IMR-90 (cell line): ENCODE results near the gene EFS. TPM values are rescaled to one million over a fixed set of nuclear protein-coding genes. Genes with fewer than 3 reads are reported as not detected.

Experiments used
- ATAC-seq: fragments of 200-7000 bp; cut with Tn5 transposase; 2 replicates; pipeline ENCODE4 v1.9.1; 2020; ENCODE audit warnings: low read depth, mild to moderate bottlenecking, moderate library complexity
- BruUV-seq: library from RNA; stranded (reverse); fragments of 400-500 nt; replicated peaks from 2 replicates; lab custom pipeline; 2021; lab: Mats Ljungman, UMichigan
- CTCF ChIA-PET: fragments of 300-600 bp; formaldehyde crosslinking; extraction: SDS; loops from one replicate; lab custom pipeline; 2021; ENCODE audit warnings: antibody characterized with exemption; lab: Yijun Ruan, JAX
- POLR2A ChIA-PET: fragments of 300-600 bp; sonication (Branson Sonifier 250); formaldehyde crosslinking; loops from one replicate; lab custom pipeline; 2022; ENCODE audit warnings: antibody characterized with exemption; ENCODE audit not compliant: unreplicated experiment; lab: Charles Lee
- DNase-seq: peaks from one replicate; pipeline ENCODE4 v3.0.0; 2013
- H2AFZ ChIP-seq: replicated peaks from 2 replicates; pipeline ENCODE3; 2013; ENCODE audit warnings: low read length, mild to moderate bottlenecking; ENCODE audit not compliant: poor library complexity
- H2AK5ac ChIP-seq: 2 replicates; pipeline ENCODE4 v1.6.1; 2013; ENCODE audit warnings: low read depth, low read length, inconsistent platforms
- H2AK9ac ChIP-seq: replicated peaks from 2 replicates; pipeline ENCODE3; 2013; ENCODE audit warnings: mild to moderate bottlenecking, low read depth, low read length, moderate library complexity; ENCODE audit not compliant: poor library complexity
- H2BK120ac ChIP-seq: 2 replicates; pipeline ENCODE4 v1.6.1; 2013; ENCODE audit warnings: low read depth, low read length, inconsistent platforms
- H2BK15ac ChIP-seq: 3 replicates; pipeline ENCODE4 v1.6.1; 2013; ENCODE audit warnings: low read depth, low read length, inconsistent platforms
- H2BK20ac ChIP-seq: 2 replicates; pipeline ENCODE4 v1.6.1; 2013; ENCODE audit warnings: low read depth, mild to moderate bottlenecking, inconsistent platforms, low read length, moderate library complexity
- H2BK5ac ChIP-seq: 2 replicates; pipeline ENCODE4 v1.6.1; 2013; ENCODE audit warnings: mild to moderate bottlenecking, low read depth, low read length, inconsistent platforms; ENCODE audit not compliant: poor library complexity, severe bottlenecking
- H3K14ac ChIP-seq: replicated peaks from 2 replicates; pipeline ENCODE4 v1.6.1; 2013; ENCODE audit warnings: low read depth, low read length, inconsistent platforms
- H3K18ac ChIP-seq: 2 replicates; pipeline ENCODE4 v1.6.1; 2013; ENCODE audit warnings: low read depth, low read length, control low read depth
- H3K23ac ChIP-seq: 2 replicates; pipeline ENCODE4 v1.6.1; 2013; ENCODE audit warnings: low read depth, low read length, inconsistent platforms
- H3K27ac ChIP-seq: 2 replicates; pipeline ENCODE4 v1.5.1; 2013; ENCODE audit warnings: mild to moderate bottlenecking, control low read depth, low read length; ENCODE audit not compliant: insufficient read depth
- H3K27me3 ChIP-seq: 2 replicates; pipeline ENCODE4 v1.6.1; 2013; ENCODE audit warnings: low read length; ENCODE audit not compliant: control insufficient read depth, insufficient read depth
- H3K36me3 ChIP-seq: 2 replicates; pipeline ENCODE4 v1.6.1; 2013; ENCODE audit warnings: low read length, mixed read lengths; ENCODE audit not compliant: control insufficient read depth, insufficient read depth
- H3K4ac ChIP-seq: 2 replicates; pipeline ENCODE4 v1.6.1; 2013; ENCODE audit warnings: low read depth, low read length, inconsistent platforms
- H3K4me1 ChIP-seq: 2 replicates; pipeline ENCODE4 v1.6.1; 2013; ENCODE audit warnings: low read length, mixed read lengths; ENCODE audit not compliant: control insufficient read depth, insufficient read depth
- H3K4me2 ChIP-seq: 2 replicates; pipeline ENCODE4 v1.6.1; 2013; ENCODE audit warnings: low read depth, mild to moderate bottlenecking, control low read depth, low read length, moderate library complexity
- H3K4me3 ChIP-seq: 2 replicates; pipeline ENCODE4 v1.5.1; 2013; ENCODE audit warnings: low read depth, mild to moderate bottlenecking, control low read depth, low read length, moderate library complexity; ENCODE audit not compliant: insufficient read depth
- H3K56ac ChIP-seq: 2 replicates; pipeline ENCODE4 v1.6.1; 2013; ENCODE audit warnings: low read length, inconsistent platforms; ENCODE audit not compliant: insufficient read depth; ENCODE audit errors: extremely low read depth
- H3K79me1 ChIP-seq, 2 experiments: 2 replicates each; pipeline ENCODE4 v1.6.1; 2013; ENCODE audit warnings: low read length in 2 of 2, inconsistent platforms in 1 of 2, low read depth in 1 of 2
- H3K9ac ChIP-seq: 2 replicates; pipeline ENCODE4 v1.6.1; 2013; ENCODE audit warnings: low read depth, low read length, control low read depth
- H3K9me1 ChIP-seq: 2 replicates; pipeline ENCODE4 v1.6.1; 2013; ENCODE audit warnings: low read length, inconsistent platforms; ENCODE audit not compliant: insufficient read depth
- H3K9me3 ChIP-seq: 2 replicates; pipeline ENCODE4 v1.6.1; 2013; ENCODE audit warnings: low read length; ENCODE audit not compliant: control insufficient read depth, insufficient read depth
- H4K20me1 ChIP-seq: 2 replicates; pipeline ENCODE4 v1.6.1; 2013; ENCODE audit warnings: low read length, inconsistent platforms; ENCODE audit not compliant: insufficient read depth
- H4K5ac ChIP-seq: 2 replicates; pipeline ENCODE4 v1.6.1; 2013; ENCODE audit warnings: mild to moderate bottlenecking, low read depth, low read length, control low read depth
- H4K8ac ChIP-seq, 2 experiments: 2 replicates each; pipeline ENCODE4 v1.6.1; 2013; ENCODE audit warnings: low read depth in 2 of 2, low read length in 2 of 2, control low read depth in 1 of 2, inconsistent platforms in 1 of 2
- H4K91ac ChIP-seq: 2 replicates; pipeline ENCODE4 v1.6.1; 2013; ENCODE audit warnings: low read depth, low read length, inconsistent platforms; ENCODE audit not compliant: insufficient read depth
- CHD1 ChIP-seq: IDR thresholded peaks from 2 replicates; pipeline ENCODE4 v1.6.1; 2012; ENCODE audit warnings: low read depth, low read length, improper control_type of control experiment
- MXI1 ChIP-seq: IDR thresholded peaks from 2 replicates; pipeline ENCODE4 v1.6.1; 2012; ENCODE audit warnings: low read depth, mild to moderate bottlenecking, low read length, moderate library complexity, borderline replicate concordance
- POLR2A ChIP-seq: IDR thresholded peaks from 2 replicates; pipeline ENCODE4 v1.6.1; 2012; ENCODE audit warnings: mild to moderate bottlenecking, low read depth, low read length
- RCOR1 ChIP-seq: IDR thresholded peaks from 2 replicates; pipeline ENCODE4 v1.6.1; 2012; ENCODE audit warnings: mild to moderate bottlenecking, low read length, improper control_type of control experiment; ENCODE audit not compliant: insufficient replicate concordance
- RFX5 ChIP-seq: IDR thresholded peaks from 2 replicates; pipeline ENCODE4 v1.8.0; 2012; ENCODE audit warnings: low read depth, mild to moderate bottlenecking, low read length, moderate library complexity
- SMC3 ChIP-seq: fragments of 150-350 bp; IDR thresholded peaks from 2 replicates; pipeline ENCODE4 v1.6.1; 2016; ENCODE audit warnings: low read depth, mild to moderate bottlenecking, antibody characterized with exemption, low read length, moderate library complexity
- WGBS, 2 experiments: methylation state at CpG; one replicate each; pipeline versions ENCODE4 v1.1.5 to v1.1.7; 2013; ENCODE audit warnings: missing lambda C conversion rate in 2 of 2; ENCODE audit not compliant: insufficient read length in 1 of 2; ENCODE audit errors: extremely low coverage in 2 of 2; 5-methylcytosine and 5-hydroxymethylcytosine counted together
- dilution Hi-C: fragments of 300-500 bp; cut with HindIII; formaldehyde crosslinking; loops from one replicate; pipeline ENCODE4 v1.14.3; 2018; ENCODE audit warnings: low sequenced_read_pairs; ENCODE audit not compliant: unreplicated experiment
- in situ Hi-C: fragments of 300-500 bp; cut with MboI; formaldehyde crosslinking; loops from 3 replicates; pipeline ENCODE4 v1.14.3; 2019; ENCODE audit warnings: low sequenced_read_pairs, inconsistent platforms, mixed read lengths
- intact Hi-C: fragments of 100-400 bp; cut with micrococcal nuclease; formaldehyde crosslinking; loops from 2 replicates; pipeline ENCODE4 v1.10.0; 2022
- polyA plus RNA-seq, 3 experiments: library from polyadenylated mRNA; depleted of rRNA; stranded (reverse); fragments of >200 nt; gene quantifications; 2 replicates each; pipeline ENCODE4 v1.2.3, GENCODE V29; 2012; ENCODE audit warnings: low replicate concordance in 1 of 3
- total RNA-seq: library from RNA; depleted of rRNA; stranded (reverse); fragments of >200 nt; gene quantifications from 2 replicates; pipeline ENCODE4 v1.2.3, GENCODE V29; 2012

Gene EFS
- total and polyA plus RNA-seq, 2 of the 4 experiments (the other 2 are of a cell fraction): 2.2 to 11.6 TPM

- ATAC-seq: no peak
- dilution Hi-C loops: no loop called here
These were observed 29.3 kb downstream of the EFS start for GRCh38 chr14:23335623-23336022.

More at GRCh38 chr14:23335623-23336022, 29.3 kb downstream of the EFS start:
- POLR2A ChIA-PET: no interaction called here
- H2BK15ac ChIP-seq: no peak overlapping the region
- CTCF ChIA-PET: no interaction called here
- H3K23ac ChIP-seq: no peak overlapping the region
- no peak overlapping the region for H4K8ac ChIP-seq
- H3K9me3 ChIP-seq: peaks cover 1% of the 10 kb centered on the region; the same call in 1 of the 2 replicates
- no peak overlapping the region for H2BK20ac ChIP-seq
- no peak overlapping the region for H3K9ac ChIP-seq
- no peak overlapping the region for H4K91ac ChIP-seq
- H3K14ac ChIP-seq: no peak overlapping the region
- H3K4ac ChIP-seq: no peak overlapping the region
- no peak overlapping the region for H2AK5ac ChIP-seq
- H4K20me1 ChIP-seq: no peaks in the 10 kb centered on the region
- no peaks in the 10 kb centered on the region for H3K9me1 ChIP-seq
- no peak overlapping the region for H2AK9ac ChIP-seq
- no peak overlapping the region for H2BK120ac ChIP-seq
- no peak for DNase-seq
- H3K79me1 ChIP-seq: no peaks in the 10 kb centered on the region
- no peak overlapping the region for H2BK5ac ChIP-seq
- in situ Hi-C loops: no loop called here
- no peak overlapping the region for H3K56ac ChIP-seq
- H3K4me1 ChIP-seq: no peaks in the 10 kb centered on the region
- H4K5ac ChIP-seq: no peak overlapping the region
- H3K36me3 ChIP-seq: no peaks in the 10 kb centered on the region
- H3K4me3 ChIP-seq: no peak overlapping the region
- no peaks in the 10 kb centered on the region; the same call in none of the 2 replicates for H3K27me3 ChIP-seq
- BruUV-seq: no TSS peak
- no CpG with 5 or more reads among the region's 5 CpGs for WGBS, 2 experiments
- TF ChIP-seq RCOR1 (no peak), MXI1 (no peak), POLR2A (no peak), SMC3 (no peak), RFX5 (no peak), CHD1 (no peak)
- H3K4me2 ChIP-seq: no peak overlapping the region
- H3K27ac ChIP-seq: no peak overlapping the region
- H2AFZ ChIP-seq: no peak overlapping the region
- intact Hi-C loops: no loop called here
- H3K18ac ChIP-seq: no peak overlapping the region
